ENCODE measurements around the gene COPS3.

COPS3 gene

GRCh38 chr17:17252149-17252661 lies 28.8 kb downstream of the COPS3 start:
- TF ChIP-seq CTCF (IDR thresholded peaks at IDR 0.05; ENCODE audit: extremely low read depth, insufficient read depth, missing control alignments): no peak
- no peak for DNase-seq (ENCODE audit: low spot score)
- in situ Hi-C loops (cut with MboI; ENCODE audit: low pct_unique_long_range_greater_than_20kb, low sequenced_read_pairs, unreplicated experiment): no loop called here

- no peak for TF ChIP-seq CTCF (IDR thresholded peaks at IDR 0.05; ENCODE audit: extremely low read depth, insufficient read depth, missing control alignments)
- in situ Hi-C loops (cut with MboI; ENCODE audit: low pct_unique_long_range_greater_than_20kb, low sequenced_read_pairs, unreplicated experiment): no loop called here
- no peak for DNase-seq (ENCODE audit: low spot score)
Measured at GRCh38 chr17:17246879-17247278, 34.2 kb downstream of the COPS3 start.

- DNase-seq (ENCODE audit: low spot score): no peak
- in situ Hi-C loops (cut with MboI; ENCODE audit: low pct_unique_long_range_greater_than_20kb, low sequenced_read_pairs, unreplicated experiment): no loop called here
- TF ChIP-seq CTCF (IDR thresholded peaks at IDR 0.05; ENCODE audit: extremely low read depth, insufficient read depth, missing control alignments): no peak
Measured at GRCh38 chr17:17243163-17243562, 37.9 kb downstream of the COPS3 start.

GRCh38 chr17:17242246-17242645 lies 38.8 kb downstream of the COPS3 start:
- no peak for DNase-seq (ENCODE audit: low spot score)
- TF ChIP-seq CTCF (IDR thresholded peaks at IDR 0.05; ENCODE audit: extremely low read depth, insufficient read depth, missing control alignments): no peak
- in situ Hi-C loops (cut with MboI; ENCODE audit: low pct_unique_long_range_greater_than_20kb, low sequenced_read_pairs, unreplicated experiment): no loop called here

- no peak for DNase-seq (ENCODE audit: low spot score)
- TF ChIP-seq CTCF (IDR thresholded peaks at IDR 0.05; ENCODE audit: extremely low read depth, insufficient read depth, missing control alignments): no peak
- in situ Hi-C loops (cut with MboI; ENCODE audit: low pct_unique_long_range_greater_than_20kb, low sequenced_read_pairs, unreplicated experiment): no loop called here
Measured at GRCh38 chr17:17241656-17242055, 39.4 kb downstream of the COPS3 start.

- in situ Hi-C loops (cut with MboI; ENCODE audit: low pct_unique_long_range_greater_than_20kb, low sequenced_read_pairs, unreplicated experiment): no loop called here
- no peak for DNase-seq (ENCODE audit: low spot score)
- TF ChIP-seq CTCF (IDR thresholded peaks at IDR 0.05; ENCODE audit: extremely low read depth, insufficient read depth, missing control alignments): no peak
Measured at GRCh38 chr17:17239832-17240231, 41.2 kb downstream of the COPS3 start.
